HG02588 (cell line): Measurements from ENCODE around the gene GPR4.

Experiments
- ATAC-seq: cut with Tn5 transposase; IDR thresholded peaks from one replicate; pipeline ENCODE4 v1.9.1; 2021; ENCODE audit warnings: mild to moderate bottlenecking, moderate library complexity; ENCODE audit not compliant: unreplicated experiment

The GPR4 gene

GRCh38 chr19:45556835-45557234 lies 45.2 kb downstream of the GPR4 start:
- ATAC-seq, result no peak

- no peak for ATAC-seq
These were observed 47.5 kb downstream of the GPR4 start for GRCh38 chr19:45554481-45554880.

DNA sequence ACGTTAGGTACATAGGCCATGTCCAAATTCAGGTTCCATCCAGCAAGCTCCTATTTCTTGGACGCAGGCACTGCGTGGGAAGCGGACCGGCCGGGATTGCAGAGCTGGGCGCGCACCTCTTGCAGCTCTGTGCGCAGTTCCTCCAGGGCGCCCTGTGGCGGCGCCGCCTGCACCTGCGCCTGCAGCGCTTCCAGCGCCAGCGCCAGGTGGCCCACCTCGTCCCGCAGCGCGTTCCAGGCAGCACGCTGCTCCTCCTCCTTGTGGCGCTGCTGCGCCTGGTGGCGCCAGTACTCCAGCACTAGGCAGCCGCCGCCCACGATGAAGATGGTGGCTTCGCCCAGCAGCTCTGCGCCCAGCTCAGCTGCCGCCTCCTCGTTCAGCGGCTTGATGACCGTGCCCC lies 48.5 kb downstream of the GPR4 start:
- no peak for ATAC-seq

DNA sequence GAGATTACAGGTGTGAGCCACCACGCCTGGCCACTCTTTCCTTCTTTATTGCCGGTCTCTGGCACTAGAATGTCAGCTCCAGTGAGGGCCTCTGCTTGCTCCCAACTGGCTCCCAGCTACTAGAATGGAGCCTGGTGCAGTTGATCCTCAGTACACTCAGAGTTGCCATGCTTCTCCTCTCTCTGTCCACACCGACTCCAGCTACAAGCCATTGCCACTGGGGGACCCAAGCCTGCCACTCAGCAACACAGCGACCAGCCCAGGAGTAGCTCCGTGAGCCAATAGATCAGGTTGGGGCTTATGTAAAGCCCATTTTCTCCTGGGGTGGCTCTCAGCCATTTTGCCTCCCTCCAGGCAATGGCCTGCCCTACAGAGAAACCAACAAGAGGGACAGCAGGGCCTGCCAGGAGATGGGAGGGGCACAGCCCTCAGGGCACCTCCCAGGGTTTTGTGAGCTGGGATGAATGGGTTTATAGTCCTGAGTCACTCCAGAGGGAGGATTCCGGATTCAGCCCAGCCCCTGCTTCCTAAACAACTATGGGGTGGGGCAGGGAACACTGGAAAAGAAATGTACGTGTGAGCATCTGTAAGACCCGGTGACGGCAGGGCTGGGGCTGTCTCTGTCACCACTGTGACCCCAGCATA lies 53.9 kb downstream of the GPR4 start:
- ATAC-seq, result no peak

- ATAC-seq, result no peak
These were observed 54.7 kb downstream of the GPR4 start for GRCh38 chr19:45547211-45547770.

- ATAC-seq, result no peak
These were observed 59.8 kb downstream of the GPR4 start for GRCh38 chr19:45542234-45542668.
